Prostate gland (tissue), 2 donors: ENCODE measurements around the gene ADAMTS20. TPM values are rescaled to one million over a fixed set of nuclear protein-coding genes. Genes with fewer than 3 reads are reported as not detected.

Experiments
- DNase-seq: peaks from one replicate; pipeline ENCODE4 v3.0.0-alpha.2; 2019; ENCODE audit warnings: low spot score
- H3K27ac ChIP-seq, 2 donors: fragments of 200-600 bp; sonication (generic); 2 replicates each; pipeline ENCODE4 v1.5.1; 2017 to 2019
- H3K27me3 ChIP-seq: fragments of 200-600 bp; sonication (generic); replicated peaks from 2 replicates; pipeline ENCODE4 v1.5.1; 2019; ENCODE audit not compliant: insufficient read depth
- H3K36me3 ChIP-seq, 2 donors: fragments of 200-600 bp; sonication (generic); 1 replicate in 1 of 2; 2 replicates in 1 of 2; pipeline versions ENCODE4 v1.5.1 to v1.8.1; 2017 to 2019
- H3K4me1 ChIP-seq: fragments of 200-600 bp; sonication (generic); replicated peaks from 2 replicates; pipeline ENCODE4 v1.5.1; 2019
- H3K4me3 ChIP-seq, 2 donors: fragments of 200-600 bp; sonication (generic); 2 replicates each; pipeline ENCODE4 v1.5.1; 2017 to 2019
- H3K9me3 ChIP-seq: fragments of 200-600 bp; sonication (generic); 2 replicates; pipeline ENCODE4 v1.5.1; 2017
- CTCF ChIP-seq, 4 experiments: fragments of 200-600 bp in 2 of 4; fragments of 450-650 bp in 2 of 4; sonication (generic) in 2 of 4; IDR thresholded peaks; 1 replicate in 3 of 4; 2 replicates in 1 of 4; pipeline ENCODE4 v1.5.1; 2016 to 2019; ENCODE audit warnings: antibody characterized with exemption in 4 of 4, mild to moderate bottlenecking in 2 of 4, moderate library complexity in 2 of 4
- POLR2A ChIP-seq: fragments of 450-650 bp; IDR thresholded peaks from one replicate; pipeline ENCODE4 v1.6.1; 2016; ENCODE audit warnings: antibody characterized with exemption, mild to moderate bottlenecking
- POLR2AphosphoS5 ChIP-seq: sonication (generic); formaldehyde crosslinking; IDR thresholded peaks from one replicate; pipeline ENCODE4 v1.6.1; 2017; ENCODE audit warnings: antibody characterized with exemption
- WGBS: methylation state at CpG from one replicate; pipeline ENCODE4 v1.1.5; 2018; 5-methylcytosine and 5-hydroxymethylcytosine counted together
- intact Hi-C: fragments of 100-400 bp; cut with DNase I; formaldehyde crosslinking; loops from one replicate; pipeline ENCODE4 v1.14.2; 2022
- total RNA-seq, 2 donors: library from RNA; depleted of rRNA; stranded (reverse); fragments of >200 nt; gene quantifications; one replicate each; pipeline ENCODE4 v1.1.0, GENCODE V29; 2016

ADAMTS20 gene
- total RNA-seq, 2 donors from 2014 or later = 0.23 TPM; not detected in 1

DNA sequence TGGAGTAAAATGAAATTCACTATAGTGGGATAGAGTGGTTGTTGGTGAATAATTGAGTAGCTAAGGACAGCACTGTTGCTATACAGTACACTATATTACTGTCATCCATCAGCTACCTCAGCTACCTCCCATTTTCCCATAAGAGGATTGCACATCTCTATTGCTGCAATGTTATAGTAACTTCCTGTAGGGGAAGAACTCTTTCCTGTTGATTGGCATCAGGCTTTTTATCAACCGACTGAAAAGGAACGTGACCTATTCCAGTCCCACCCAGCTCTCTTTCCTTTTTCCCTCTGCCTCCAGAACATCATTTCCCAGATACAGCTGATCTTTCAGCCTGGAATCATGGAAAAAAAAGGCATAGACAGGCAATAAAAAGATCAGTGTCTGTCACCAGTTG, 117.4 kb downstream of the ADAMTS20 start:
- intact Hi-C loops = no loop called here
- H3K9me3 ChIP-seq = no peaks in the 10 kb centered on the region
- H3K36me3 ChIP-seq = no peaks in the 10 kb centered on the region
- no peak overlapping the region for H3K4me3 ChIP-seq
- no peaks in the 10 kb centered on the region for H3K27me3 ChIP-seq
- no peak for DNase-seq
- H3K4me1 ChIP-seq = no peaks in the 10 kb centered on the region
- H3K27ac ChIP-seq = no peak overlapping the region
- TF ChIP-seq POLR2AphosphoS5 = no peak
- no peak for TF ChIP-seq CTCF (IDR thresholded peaks at IDR 0.05)
- TF ChIP-seq POLR2A = no peak
- 43% methylated on average over 2 of the region's 2 CpGs for WGBS

- Histone ChIP-seq H3K36me3 (no peaks in the 10 kb centered on the region), H3K27ac (no peak overlapping the region), H3K4me1 (no peaks in the 10 kb centered on the region), H3K27me3 (no peaks in the 10 kb centered on the region), H3K4me3 (no peak overlapping the region), H3K9me3 (no peaks in the 10 kb centered on the region)
- intact Hi-C loops = no loop called here
- 60% methylated on average over 5 of the region's 5 CpGs for WGBS
- no peak for DNase-seq
- TF ChIP-seq POLR2AphosphoS5 = no peak
- TF ChIP-seq CTCF (IDR thresholded peaks at IDR 0.05) = no peak
- TF ChIP-seq POLR2A = no peak
Measured at GRCh38 chr12:43428088-43428600, 123.9 kb downstream of the ADAMTS20 start.

DNA sequence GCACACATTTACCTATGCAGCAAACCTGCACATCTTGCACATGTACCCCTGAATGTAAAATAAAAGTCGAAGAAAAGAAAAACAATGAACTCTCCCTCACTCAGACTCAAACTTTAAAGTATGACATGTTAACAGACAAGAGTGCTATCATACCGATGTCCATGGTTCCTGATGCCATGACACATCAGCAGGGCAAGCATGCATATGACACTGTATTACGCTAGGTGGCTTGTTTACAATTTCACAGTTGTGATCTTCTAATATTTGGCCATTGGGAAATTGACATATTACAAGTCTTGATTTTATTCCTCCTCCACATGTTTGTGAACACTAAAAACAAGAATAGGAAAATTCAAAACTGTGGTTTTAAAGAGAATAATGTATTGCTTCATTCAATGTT, 126.6 kb downstream of the ADAMTS20 start:
- no peak overlapping the region for H3K27ac ChIP-seq
- DNase-seq = no peak
- H3K36me3 ChIP-seq = no peaks in the 10 kb centered on the region
- no peaks in the 10 kb centered on the region for H3K27me3 ChIP-seq
- H3K4me1 ChIP-seq = no peaks in the 10 kb centered on the region
- no peak overlapping the region for H3K4me3 ChIP-seq
- intact Hi-C loops = no loop called here
- TF ChIP-seq CTCF (IDR thresholded peaks at IDR 0.05) (no peak), POLR2A (no peak), POLR2AphosphoS5 (no peak)
- H3K9me3 ChIP-seq = no peaks in the 10 kb centered on the region
- 93% methylated on average over 3 of the region's 3 CpGs for WGBS

DNA sequence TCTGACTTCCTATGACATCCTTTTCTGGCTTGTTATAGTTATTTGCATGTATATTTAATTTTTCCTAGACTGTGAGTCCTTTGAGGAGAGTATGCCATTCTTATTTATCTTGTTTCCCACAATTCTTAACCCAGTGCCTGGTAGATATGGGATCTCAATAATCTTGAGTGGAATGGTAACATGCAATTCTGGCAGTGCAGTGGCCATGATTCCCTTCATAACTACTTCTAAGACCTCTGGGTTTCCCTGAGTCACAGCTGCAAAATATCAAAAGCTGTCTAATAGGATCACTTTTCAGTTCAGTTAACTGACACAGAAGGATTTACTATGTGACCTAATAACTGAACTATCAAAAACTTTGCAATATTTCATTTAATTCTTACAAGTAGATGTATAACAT, 135.0 kb downstream of the ADAMTS20 start:
- no peaks in the 10 kb centered on the region for H3K4me1 ChIP-seq
- H3K27ac ChIP-seq = no peak overlapping the region
- no peak overlapping the region for H3K4me3 ChIP-seq
- no peaks in the 10 kb centered on the region for H3K27me3 ChIP-seq
- no peaks in the 10 kb centered on the region for H3K36me3 ChIP-seq
- TF ChIP-seq POLR2A (no peak), CTCF (IDR thresholded peaks at IDR 0.05) (no peak), POLR2AphosphoS5 (no peak)
- no peaks in the 10 kb centered on the region for H3K9me3 ChIP-seq
- no peak for DNase-seq
- intact Hi-C loops = no loop called here

GRCh38 chr12:43407816-43408645, 144.0 kb downstream of the ADAMTS20 start:
- Histone ChIP-seq H3K27me3 (no peaks in the 10 kb centered on the region), H3K27ac (no peak overlapping the region), H3K4me1 (no peaks in the 10 kb centered on the region), H3K9me3 (no peaks in the 10 kb centered on the region), H3K4me3 (no peak overlapping the region), H3K36me3 (no peaks in the 10 kb centered on the region)
- intact Hi-C loops = no loop called here
- TF ChIP-seq POLR2AphosphoS5 (no peak), CTCF (IDR thresholded peaks at IDR 0.05) (no peak), POLR2A (no peak)
- 35% methylated on average over 1 of the region's 1 CpG for WGBS
- DNase-seq = no peak
